Measurements from ENCODE around the gene ASPDH.

ASPDH gene

DNA sequence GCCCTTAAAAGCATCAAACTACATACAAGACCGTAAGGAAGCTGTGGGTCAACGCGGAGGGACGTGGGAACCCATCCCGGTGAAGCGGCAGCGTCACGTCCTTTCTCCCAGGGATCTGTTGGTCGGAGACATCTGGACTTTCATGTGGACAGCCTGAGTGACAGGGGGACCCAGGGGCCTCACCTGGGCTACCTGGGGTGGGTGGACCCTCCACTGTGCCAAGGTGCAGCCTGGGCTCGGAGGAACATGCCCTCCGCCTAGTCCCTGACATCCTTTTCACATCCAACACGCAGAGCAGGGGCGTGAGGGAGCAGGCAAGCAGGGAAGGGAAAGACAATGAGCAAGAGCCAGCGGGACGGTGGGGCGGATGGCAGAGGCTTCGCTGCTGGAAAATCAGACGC lies 23.3 kb downstream of the ASPDH start:
- DNase-seq (ENCODE audit: low read depth) = no peak
- TF ChIP-seq, protein P1, sequence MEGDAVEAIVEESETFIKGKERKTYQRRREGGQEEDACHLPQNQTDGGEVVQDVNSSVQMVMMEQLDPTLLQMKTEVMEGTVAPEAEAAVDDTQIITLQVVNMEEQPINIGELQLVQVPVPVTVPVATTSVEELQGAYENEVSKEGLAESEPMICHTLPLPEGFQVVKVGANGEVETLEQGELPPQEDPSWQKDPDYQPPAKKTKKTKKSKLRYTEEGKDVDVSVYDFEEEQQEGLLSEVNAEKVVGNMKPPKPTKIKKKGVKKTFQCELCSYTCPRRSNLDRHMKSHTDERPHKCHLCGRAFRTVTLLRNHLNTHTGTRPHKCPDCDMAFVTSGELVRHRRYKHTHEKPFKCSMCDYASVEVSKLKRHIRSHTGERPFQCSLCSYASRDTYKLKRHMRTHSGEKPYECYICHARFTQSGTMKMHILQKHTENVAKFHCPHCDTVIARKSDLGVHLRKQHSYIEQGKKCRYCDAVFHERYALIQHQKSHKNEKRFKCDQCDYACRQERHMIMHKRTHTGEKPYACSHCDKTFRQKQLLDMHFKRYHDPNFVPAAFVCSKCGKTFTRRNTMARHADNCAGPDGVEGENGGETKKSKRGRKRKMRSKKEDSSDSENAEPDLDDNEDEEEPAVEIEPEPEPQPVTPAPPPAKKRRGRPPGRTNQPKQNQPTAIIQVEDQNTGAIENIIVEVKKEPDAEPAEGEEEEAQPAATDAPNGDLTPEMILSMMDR (IDR thresholded peaks at IDR 0.05; ENCODE audit: low read depth, low read length, missing control alignments) = no peak
- H3K4me3 ChIP-seq (ENCODE audit: low read depth, low read length) = no peak overlapping the region

DNA sequence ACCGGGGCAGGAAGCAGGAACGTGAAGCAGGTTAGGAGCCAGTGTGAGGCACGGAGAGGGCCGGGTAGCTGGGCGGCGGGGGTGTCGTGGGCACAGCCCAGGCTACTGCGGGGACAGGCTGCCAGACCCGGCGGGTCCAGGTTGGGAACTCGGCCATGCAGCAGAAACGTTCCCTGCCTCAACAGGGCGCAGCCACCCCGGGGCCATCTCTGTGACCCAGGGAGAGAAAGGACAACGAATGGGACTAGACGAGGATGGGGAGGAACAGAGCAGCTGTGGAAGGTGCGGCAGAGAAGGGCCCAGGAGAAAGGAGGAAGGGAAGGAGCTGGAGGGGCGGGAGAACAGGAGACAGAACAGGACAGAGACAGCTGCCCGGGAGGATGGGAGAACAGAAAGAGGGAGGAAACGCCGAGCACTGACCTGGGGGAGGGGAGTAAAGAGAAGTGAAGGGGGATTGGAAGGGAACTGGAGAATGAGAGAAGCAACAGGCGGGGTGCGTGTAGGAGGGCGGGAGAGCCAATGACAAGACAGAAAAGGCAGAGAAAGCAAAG lies 24.2 kb downstream of the ASPDH start:
- TF ChIP-seq, protein P1 (IDR thresholded peaks at IDR 0.05; ENCODE audit: low read depth, low read length, missing control alignments) = no peak
- DNase-seq (ENCODE audit: low read depth) = no peak
- no peak overlapping the region for H3K4me3 ChIP-seq (ENCODE audit: low read depth, low read length)

DNA sequence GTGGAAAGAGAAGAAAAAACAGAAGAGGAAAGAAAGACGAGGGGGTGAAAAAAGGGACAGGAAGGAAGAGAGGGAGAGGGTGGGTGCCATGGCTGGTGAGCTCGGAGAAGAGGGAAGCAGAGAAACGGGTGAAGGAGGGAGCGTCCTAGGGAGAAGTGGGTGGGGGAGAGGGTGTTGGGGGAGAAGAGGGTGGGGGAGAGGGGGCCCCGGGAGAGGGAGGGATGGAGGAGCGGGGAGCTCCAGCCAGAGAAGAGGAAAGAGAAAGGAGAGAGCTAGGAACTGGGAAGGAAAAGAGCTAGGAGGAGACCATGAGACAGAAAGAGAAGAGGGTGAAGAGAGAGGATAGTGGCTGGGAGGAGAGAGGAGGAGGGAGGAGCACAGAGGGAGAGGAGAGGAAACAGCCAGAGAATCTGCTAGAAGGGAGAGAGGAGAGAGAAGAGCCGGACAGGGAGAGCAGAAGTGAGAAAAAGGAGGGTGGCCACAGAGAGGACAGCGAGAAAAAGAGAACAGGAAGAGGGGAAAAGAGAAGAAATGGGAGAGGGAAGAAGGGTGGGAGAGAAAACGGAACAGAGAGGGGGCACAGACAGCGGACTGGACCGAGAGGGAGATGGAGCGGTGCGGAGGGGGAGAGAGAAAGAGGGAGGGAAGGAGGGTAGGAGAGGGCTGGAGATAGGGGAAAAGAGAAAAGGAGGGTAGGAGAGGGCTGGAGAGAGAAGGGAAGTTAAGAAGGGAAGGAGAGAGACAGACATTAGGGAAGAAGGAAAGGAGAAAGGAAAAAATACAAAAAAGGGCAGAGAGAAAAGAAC lies 25.1 kb downstream of the ASPDH start:
- no peak for DNase-seq (ENCODE audit: low read depth)
- no peak overlapping the region for H3K4me3 ChIP-seq (ENCODE audit: low read depth, low read length)
- TF ChIP-seq, protein P1 (IDR thresholded peaks at IDR 0.05; ENCODE audit: low read depth, low read length, missing control alignments) = no peak

DNA sequence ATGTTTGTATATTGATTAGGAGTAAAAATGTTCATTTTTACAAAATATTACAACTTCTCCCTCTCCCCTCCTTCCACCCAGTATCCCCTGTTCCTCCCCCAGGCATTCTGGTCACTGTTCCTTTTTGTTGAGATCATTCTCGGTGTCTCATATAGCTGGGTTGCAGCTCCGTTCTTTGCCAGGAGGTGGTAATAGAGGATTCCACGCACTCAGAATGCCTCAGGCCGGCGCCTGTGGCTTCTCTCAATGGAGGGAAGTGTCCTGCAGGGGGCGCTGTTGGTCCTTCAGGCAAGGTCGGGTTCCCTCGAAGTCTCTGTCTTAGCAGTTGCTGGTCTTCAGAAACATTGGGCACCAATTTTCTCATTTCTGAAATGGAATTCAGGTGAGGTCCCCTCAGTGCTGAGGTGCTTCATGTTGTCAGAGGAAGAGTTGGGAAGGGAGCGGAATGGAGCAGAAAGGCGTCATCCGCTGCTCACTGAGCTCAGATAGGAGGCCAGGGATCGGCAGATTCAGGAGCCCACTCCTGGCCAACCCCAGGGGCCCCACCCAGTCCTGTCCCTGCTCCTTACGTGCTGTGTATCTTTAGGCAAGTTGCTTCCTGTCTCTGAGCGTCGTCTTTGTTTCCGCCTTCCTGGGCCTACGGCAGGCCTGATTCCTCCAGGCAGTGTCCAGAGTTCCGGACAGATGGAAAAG lies 26.7 kb downstream of the ASPDH start:
- TF ChIP-seq, protein P1 (IDR thresholded peaks at IDR 0.05; ENCODE audit: low read depth, low read length, missing control alignments) = peak; percentile 68
- DNase-seq (ENCODE audit: low read depth) = no peak
- H3K4me3 ChIP-seq (ENCODE audit: low read depth, low read length) = no peak overlapping the region

DNA sequence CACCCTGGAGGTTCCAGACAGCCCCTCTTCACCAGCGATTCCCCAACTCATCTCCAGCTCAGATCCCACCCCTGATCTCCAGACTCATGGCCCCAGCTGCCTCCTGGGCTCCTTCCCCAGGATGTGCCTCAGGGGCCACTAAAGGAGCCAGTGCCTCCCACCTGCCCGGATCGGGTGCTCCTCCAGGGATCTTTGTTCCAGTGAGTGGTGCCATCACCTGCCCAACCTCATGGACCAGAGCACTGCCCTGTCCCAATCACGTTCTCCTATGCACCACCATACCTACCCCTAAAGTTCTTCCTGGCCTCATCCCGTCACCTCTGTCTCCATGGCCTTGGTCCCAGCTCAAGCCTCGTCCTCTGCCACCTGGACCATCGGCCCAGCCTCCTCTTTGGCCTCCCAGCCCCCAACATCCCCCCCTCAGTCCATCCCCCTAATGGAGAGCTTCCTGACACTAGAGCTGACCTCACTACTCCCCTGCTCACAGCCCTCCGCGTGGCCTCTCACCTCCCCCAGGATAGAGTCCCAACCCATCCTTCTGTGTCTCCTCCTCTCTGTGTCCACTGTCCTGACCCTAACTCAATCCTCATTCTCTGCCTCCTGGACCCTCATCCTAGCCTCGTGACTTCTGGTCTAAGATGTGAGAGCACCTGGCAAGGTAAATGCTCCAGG lies 28.3 kb downstream of the ASPDH start:
- H3K4me3 ChIP-seq (ENCODE audit: low read depth, low read length) = no peak overlapping the region
- TF ChIP-seq, protein P1 (IDR thresholded peaks at IDR 0.05; ENCODE audit: low read depth, low read length, missing control alignments) = no peak

DNA sequence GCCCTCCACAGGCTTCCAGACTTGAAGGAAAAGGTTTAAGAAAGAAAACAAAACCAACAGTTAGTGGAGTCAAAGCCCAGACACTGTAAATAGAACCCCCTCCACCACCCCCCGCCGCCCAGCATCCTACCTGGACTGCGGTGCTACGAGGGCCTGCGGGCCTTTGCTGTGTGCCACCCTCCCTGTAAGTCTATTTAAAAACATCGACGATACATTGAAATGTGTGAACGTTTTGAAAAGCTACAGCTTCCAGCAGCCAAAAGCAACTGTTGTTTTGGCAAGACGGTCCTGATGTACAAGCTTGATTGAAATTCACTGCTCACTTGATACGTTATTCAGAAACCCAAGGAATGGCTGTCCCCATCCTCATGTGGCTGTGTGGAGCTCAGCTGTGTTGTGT lies 30.8 kb downstream of the ASPDH start:
- no peak for DNase-seq (ENCODE audit: low read depth)
- TF ChIP-seq, protein P1 (IDR thresholded peaks at IDR 0.05; ENCODE audit: low read depth, low read length, missing control alignments) = no peak
- no peak overlapping the region for H3K4me3 ChIP-seq (ENCODE audit: low read depth, low read length)

More for the DNA sequence above, 28.3 kb downstream of the ASPDH start:
- DNase-seq (ENCODE audit: low read depth) = no peak
